ENCODE measurements around the gene CRYBA2.

The CRYBA2 gene

GRCh38 chr2:219003979-219004378, 10.8 kb upstream of the CRYBA2 start:
- H3K9me3 ChIP-seq (ENCODE audit: low read length), result no peaks in the 10 kb centered on the region
- peaks cover 41 to 71% of the 10 kb centered on the region in 2 donors for H3K27me3 ChIP-seq (ENCODE audit: control insufficient read depth in 1 of 2, insufficient read depth in 2 of 2, low read length in 2 of 2)
- no peak overlapping the region for H3K9ac ChIP-seq (ENCODE audit: low read length)

GRCh38 chr2:219003267-219003634, 10.0 kb upstream of the CRYBA2 start:
- Histone ChIP-seq H3K9me3 (ENCODE audit: low read length) (no peaks in the 10 kb centered on the region), H3K27me3 (ENCODE audit: control insufficient read depth in 1 of 2, insufficient read depth in 2 of 2, low read length in 2 of 2) (peaks cover 41 to 74% of the 10 kb centered on the region in 2 donors), H3K4me1 (ENCODE audit: insufficient read depth, low read length) (peaks cover 3% of the 10 kb centered on the region), H3K4me3 (ENCODE audit: low read depth in 1 of 2, low read length in 2 of 2) (no peak overlapping the region), H3K9ac (ENCODE audit: low read length) (no peak overlapping the region), H3K27ac (ENCODE audit: low read depth, low read length) (no peak overlapping the region), H3K36me3 (ENCODE audit: insufficient read depth, low read length) (no peaks in the 10 kb centered on the region)

More at GRCh38 chr2:219003979-219004378, 10.8 kb upstream of the CRYBA2 start:
- Histone ChIP-seq H3K4me1 (ENCODE audit: insufficient read depth, low read length) (peaks cover 3% of the 10 kb centered on the region), H3K36me3 (ENCODE audit: insufficient read depth, low read length) (no peaks in the 10 kb centered on the region), H3K27ac (ENCODE audit: low read depth, low read length) (no peak overlapping the region), H3K4me3 (ENCODE audit: low read depth in 1 of 2, low read length in 2 of 2) (no peak overlapping the region)

GRCh38 chr2:219002395-219003266, 9.4 kb upstream of the CRYBA2 start:
- H3K9me3 ChIP-seq (ENCODE audit: low read length), result no peaks in the 10 kb centered on the region
- H3K4me3 ChIP-seq (ENCODE audit: low read depth in 1 of 2, low read length in 2 of 2), result no peak overlapping the region
- no peaks in the 10 kb centered on the region for H3K36me3 ChIP-seq (ENCODE audit: insufficient read depth, low read length)
- H3K27ac ChIP-seq (ENCODE audit: low read depth, low read length), result no peak overlapping the region
- peaks cover 41 to 77% of the 10 kb centered on the region in 2 donors for H3K27me3 ChIP-seq (ENCODE audit: control insufficient read depth in 1 of 2, insufficient read depth in 2 of 2, low read length in 2 of 2)
- peaks cover 3% of the 10 kb centered on the region for H3K4me1 ChIP-seq (ENCODE audit: insufficient read depth, low read length)
- H3K9ac ChIP-seq (ENCODE audit: low read length), result no peak overlapping the region

- Histone ChIP-seq H3K4me3 (ENCODE audit: low read depth in 1 of 2, low read length in 2 of 2) (no peak overlapping the region), H3K27me3 (ENCODE audit: control insufficient read depth in 1 of 2, insufficient read depth in 2 of 2, low read length in 2 of 2) (peaks cover 46 to 77% of the 10 kb centered on the region in 2 donors), H3K36me3 (ENCODE audit: insufficient read depth, low read length) (no peaks in the 10 kb centered on the region), H3K9ac (ENCODE audit: low read length) (no peak overlapping the region), H3K9me3 (ENCODE audit: low read length) (no peaks in the 10 kb centered on the region), H3K4me1 (ENCODE audit: insufficient read depth, low read length) (peaks cover 3% of the 10 kb centered on the region), H3K27ac (ENCODE audit: low read depth, low read length) (no peak overlapping the region)
These were observed 8.6 kb upstream of the CRYBA2 start for GRCh38 chr2:219001577-219002394.

GRCh38 chr2:219001100-219001576, 7.9 kb upstream of the CRYBA2 start:
- Histone ChIP-seq H3K9me3 (ENCODE audit: low read length) (no peaks in the 10 kb centered on the region), H3K9ac (ENCODE audit: low read length) (no peak overlapping the region), H3K36me3 (ENCODE audit: insufficient read depth, low read length) (no peaks in the 10 kb centered on the region), H3K27me3 (ENCODE audit: control insufficient read depth in 1 of 2, insufficient read depth in 2 of 2, low read length in 2 of 2) (peaks cover 52 to 82% of the 10 kb centered on the region in 2 donors), H3K4me3 (ENCODE audit: low read depth in 1 of 2, low read length in 2 of 2) (no peak overlapping the region), H3K27ac (ENCODE audit: low read depth, low read length) (no peak overlapping the region), H3K4me1 (ENCODE audit: insufficient read depth, low read length) (peaks cover 8% of the 10 kb centered on the region)

GRCh38 chr2:219000569-219000960, 7.3 kb upstream of the CRYBA2 start:
- Histone ChIP-seq H3K27me3 (ENCODE audit: control insufficient read depth in 1 of 2, insufficient read depth in 2 of 2, low read length in 2 of 2) (peaks cover 57 to 80% of the 10 kb centered on the region in 2 donors), H3K4me3 (ENCODE audit: low read depth in 1 of 2, low read length in 2 of 2) (no peak overlapping the region), H3K27ac (ENCODE audit: low read depth, low read length) (no peak overlapping the region)

GRCh38 chr2:218999881-219000568, 6.8 kb upstream of the CRYBA2 start:
- Histone ChIP-seq H3K4me3 (ENCODE audit: low read depth in 1 of 2, low read length in 2 of 2) (no peak overlapping the region), H3K4me1 (ENCODE audit: insufficient read depth, low read length) (peaks cover 15% of the 10 kb centered on the region), H3K36me3 (ENCODE audit: insufficient read depth, low read length) (no peaks in the 10 kb centered on the region), H3K27me3 (ENCODE audit: control insufficient read depth in 1 of 2, insufficient read depth in 2 of 2, low read length in 2 of 2) (peaks cover 62 to 80% of the 10 kb centered on the region in 2 donors), H3K27ac (ENCODE audit: low read depth, low read length) (no peak overlapping the region), H3K9ac (ENCODE audit: low read length) (no peak overlapping the region), H3K9me3 (ENCODE audit: low read length) (no peaks in the 10 kb centered on the region)

More at GRCh38 chr2:219000569-219000960, 7.3 kb upstream of the CRYBA2 start:
- peaks cover 13% of the 10 kb centered on the region for H3K4me1 ChIP-seq (ENCODE audit: insufficient read depth, low read length)
- no peaks in the 10 kb centered on the region for H3K36me3 ChIP-seq (ENCODE audit: insufficient read depth, low read length)
- H3K9ac ChIP-seq (ENCODE audit: low read length), result no peak overlapping the region
- H3K9me3 ChIP-seq (ENCODE audit: low read length), result no peaks in the 10 kb centered on the region

- H3K27me3 ChIP-seq (ENCODE audit: control insufficient read depth in 1 of 2, insufficient read depth in 2 of 2, low read length in 2 of 2), result peaks cover 64 to 80% of the 10 kb centered on the region in 2 donors
- H3K9ac ChIP-seq (ENCODE audit: low read length), result no peak overlapping the region
- H3K9me3 ChIP-seq (ENCODE audit: low read length), result no peaks in the 10 kb centered on the region
- H3K4me1 ChIP-seq (ENCODE audit: insufficient read depth, low read length), result peaks cover 15% of the 10 kb centered on the region
- H3K4me3 ChIP-seq (ENCODE audit: low read depth in 1 of 2, low read length in 2 of 2), result no peak overlapping the region
- H3K27ac ChIP-seq (ENCODE audit: low read depth, low read length), result no peak overlapping the region
- no peaks in the 10 kb centered on the region for H3K36me3 ChIP-seq (ENCODE audit: insufficient read depth, low read length)
These were observed 6.0 kb upstream of the CRYBA2 start for GRCh38 chr2:218999021-218999880.

- Histone ChIP-seq H3K27ac (ENCODE audit: low read depth, low read length) (no peak overlapping the region), H3K4me1 (ENCODE audit: insufficient read depth, low read length) (peaks cover 19% of the 10 kb centered on the region), H3K9ac (ENCODE audit: low read length) (no peak overlapping the region)
These were observed 5.3 kb upstream of the CRYBA2 start for GRCh38 chr2:218998414-218999002.

GRCh38 chr2:218997731-218998130, 4.5 kb upstream of the CRYBA2 start:
- peaks cover 62 to 80% of the 10 kb centered on the region in 2 donors for H3K27me3 ChIP-seq (ENCODE audit: control insufficient read depth in 1 of 2, insufficient read depth in 2 of 2, low read length in 2 of 2)

More at GRCh38 chr2:218998414-218999002, 5.3 kb upstream of the CRYBA2 start:
- no peaks in the 10 kb centered on the region for H3K9me3 ChIP-seq (ENCODE audit: low read length)
- no peaks in the 10 kb centered on the region for H3K36me3 ChIP-seq (ENCODE audit: insufficient read depth, low read length)
- H3K4me3 ChIP-seq (ENCODE audit: low read depth in 1 of 2, low read length in 2 of 2), result no peak overlapping the region
- H3K27me3 ChIP-seq (ENCODE audit: control insufficient read depth in 1 of 2, insufficient read depth in 2 of 2, low read length in 2 of 2), result peaks cover 64 to 80% of the 10 kb centered on the region in 2 donors

More at GRCh38 chr2:218997731-218998130, 4.5 kb upstream of the CRYBA2 start:
- H3K9me3 ChIP-seq (ENCODE audit: low read length), result no peaks in the 10 kb centered on the region
- H3K9ac ChIP-seq (ENCODE audit: low read length), result no peak overlapping the region
- H3K4me1 ChIP-seq (ENCODE audit: insufficient read depth, low read length), result peaks cover 27% of the 10 kb centered on the region
- H3K27ac ChIP-seq (ENCODE audit: low read depth, low read length), result no peak overlapping the region
- no peak overlapping the region for H3K4me3 ChIP-seq (ENCODE audit: low read depth in 1 of 2, low read length in 2 of 2)
- no peaks in the 10 kb centered on the region for H3K36me3 ChIP-seq (ENCODE audit: insufficient read depth, low read length)
